HepG2 (cell line): ENCODE data around the gene CEP104. TPM values are rescaled to one million over a fixed set of nuclear protein-coding genes. Genes with fewer than 3 reads are reported as not detected.
A peak's percentile ranks its signal among the peaks of the same experiment; 100 is the strongest.

Source experiments
- E2F2 ChIP-seq: sonication (generic); formaldehyde crosslinking; IDR thresholded peaks from 2 replicates; pipeline ENCODE4 v1.4.0; 2020; ENCODE audit warnings: missing genetic modification reagents, borderline replicate concordance
- SMYD3 ChIP-seq: sonication (generic); formaldehyde crosslinking; IDR thresholded peaks from 2 replicates; pipeline ENCODE4 v1.8.1; 2023; ENCODE audit warnings: mild to moderate bottlenecking, missing genetic modification reagents
- SOX6 ChIP-seq, 2 experiments: fragments of 450-650 bp in 1 of 2; sonication (generic) in 1 of 2; formaldehyde crosslinking in 1 of 2; IDR thresholded peaks; 2 replicates each; pipeline versions ENCODE4 v1.4.0 to v1.6.1; 2017 to 2020; ENCODE audit warnings: antibody characterized with exemption in 1 of 2, mild to moderate bottlenecking in 1 of 2, missing genetic modification reagents in 1 of 2
- TCF7 ChIP-seq: sonication (generic); IDR thresholded peaks from 2 replicates; pipeline ENCODE4 v1.6.1; 2016; ENCODE audit warnings: antibody characterized with exemption, low read depth
- ZBTB14 ChIP-seq: sonication (generic); formaldehyde crosslinking; IDR thresholded peaks from 2 replicates; pipeline ENCODE4 v1.4.0; 2020; ENCODE audit warnings: missing genetic modification reagents
- ZBTB20 ChIP-seq: sonication (generic); formaldehyde crosslinking; IDR thresholded peaks from 2 replicates; pipeline ENCODE4 v1.8.1; 2023; ENCODE audit warnings: missing genetic modification reagents, low read depth, mild to moderate bottlenecking, borderline replicate concordance
- ZBTB34 ChIP-seq: sonication (generic); formaldehyde crosslinking; IDR thresholded peaks from 2 replicates; pipeline ENCODE4 v1.8.0; 2022; ENCODE audit warnings: mild to moderate bottlenecking, missing genetic modification reagents
- ZBTB37 ChIP-seq: sonication (generic); formaldehyde crosslinking; IDR thresholded peaks from 2 replicates; pipeline ENCODE4 v1.4.0; 2020; ENCODE audit warnings: mild to moderate bottlenecking, missing genetic modification reagents
- ZBTB44 ChIP-seq: sonication (generic); formaldehyde crosslinking; IDR thresholded peaks from 2 replicates; pipeline ENCODE4 v1.4.0; 2020; ENCODE audit warnings: missing genetic modification reagents
- ZMAT5 ChIP-seq: sonication (generic); formaldehyde crosslinking; IDR thresholded peaks from 2 replicates; pipeline ENCODE4 v1.5.0; 2020; ENCODE audit warnings: mild to moderate bottlenecking, low read depth, missing genetic modification reagents, borderline replicate concordance
- ZNF124 ChIP-seq: sonication (generic); formaldehyde crosslinking; IDR thresholded peaks from 2 replicates; pipeline ENCODE4 v1.4.0; 2020; ENCODE audit warnings: missing genetic modification reagents
- ZNF687 ChIP-seq: sonication (generic); formaldehyde crosslinking; IDR thresholded peaks from 2 replicates; pipeline ENCODE4 v1.5.1; 2020; ENCODE audit warnings: mild to moderate bottlenecking, missing genetic modification reagents, moderate library complexity
- ZNF704 ChIP-seq: sonication (generic); formaldehyde crosslinking; IDR thresholded peaks from 2 replicates; pipeline ENCODE4 v1.8.1; 2023; ENCODE audit warnings: mild to moderate bottlenecking, inconsistent platforms, moderate library complexity, missing genetic modification reagents, borderline replicate concordance
- ZNF83 ChIP-seq: sonication (generic); formaldehyde crosslinking; IDR thresholded peaks from 2 replicates; pipeline ENCODE4 v1.4.0; 2020; ENCODE audit warnings: missing genetic modification reagents, mild to moderate bottlenecking, borderline replicate concordance
- polyA plus RNA-seq, 8 experiments: library from polyadenylated mRNA; depleted of rRNA in 3 of 8; stranded (reverse) in 7 of 8; unstranded in 1 of 8; fragments of >200 nt; fragmentation: Illumina TruSeq in 4 of 8; extraction: Trizol in 4 of 8; gene quantifications; 2 replicates each; pipeline versions ENCODE4 v1.2.1 to v1.2.3, GENCODE V29; 2011 to 2016; ENCODE audit warnings: low read depth in 4 of 8, missing spikeins in 1 of 8, mixed read lengths in 1 of 8; ENCODE audit not compliant: insufficient read depth in 1 of 8
- total RNA-seq, 5 experiments: library from RNA; depleted of rRNA; stranded (reverse); fragments of >200 nt; fragmentation: Illumina TruSeq; extraction: Trizol; gene quantifications; 2 replicates each; pipeline ENCODE4 v1.2.3, GENCODE V29; 2016; ENCODE audit warnings: low read depth in 1 of 5

CEP104 gene
- total and polyA plus RNA-seq, 2 of the 13 experiments (the other 11 are each of a cell fraction or from before 2014, with no cell fraction given), result 20.4 to 30.1 TPM

- peak; percentile 79 for TF ChIP-seq ZNF687 (CRISPR knock-in tag)
- TF ChIP-seq SOX6 (IDR thresholded peaks at IDR 0.05), result no peak
- TF ChIP-seq SOX6 (CRISPR knock-in tag; IDR thresholded peaks at IDR 0.05), result peak; percentile 23; the same call in 1 of the 2 replicates
- TF ChIP-seq SMYD3 (CRISPR knock-in tag), result no peak
- TF ChIP-seq ZBTB20 (CRISPR knock-in tag), result no peak
- no peak for TF ChIP-seq TCF7
- TF ChIP-seq ZNF124, result no peak
- no peak for TF ChIP-seq ZBTB14 (CRISPR knock-in tag)
- no peak for TF ChIP-seq ZNF704 (CRISPR knock-in tag)
- TF ChIP-seq ZMAT5 (CRISPR knock-in tag), result no peak
- TF ChIP-seq E2F2 (CRISPR knock-in tag), result no peak
- no peak for TF ChIP-seq ZNF83
- TF ChIP-seq ZBTB44 (CRISPR knock-in tag), result no peak
- no peak for TF ChIP-seq ZBTB34 (CRISPR knock-in tag)
- TF ChIP-seq ZBTB37 (CRISPR knock-in tag), result no peak
Measured at GRCh38 chr1:3773572-3774275, 83.3 kb downstream of the CEP104 start (continued).
